Stimulated activated CD8-positive, alpha-beta memory T cell treated with anti-CD3 and anti-CD28 coated beads, Interleukin-12 subunit alpha, Interleukin-12 subunit beta, amount 100 ng/mL, for 1 hour (primary cell): ENCODE measurements around the gene ZNF45.
"Not testable (repeated sequence)": the region's sequence is repeated elsewhere in the genome, so short reads cannot be mapped to it uniquely, and the experiment has no call there.

Source experiments
- DNase-seq: peaks from one replicate; pipeline ENCODE4 v3.0.0-alpha.2; 2020; ENCODE audit warnings: low read depth

Gene ZNF45

DNA sequence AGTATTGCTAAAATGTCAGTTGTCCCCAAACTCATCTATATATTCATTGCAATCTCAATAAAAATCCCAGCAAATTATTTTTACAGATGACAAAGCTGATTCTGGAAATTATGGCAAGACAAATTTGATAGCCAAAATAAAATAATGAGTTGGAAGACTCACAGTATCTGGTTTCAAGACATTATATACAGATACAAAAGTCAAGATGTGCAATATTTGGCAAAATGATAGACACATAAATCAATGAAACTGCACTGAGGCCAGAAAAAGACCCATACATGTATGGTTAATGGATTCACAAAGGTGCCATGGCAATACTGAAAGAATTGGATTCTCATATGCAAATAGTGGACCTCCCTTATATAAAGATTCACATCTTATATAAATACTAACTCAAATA is 24.2 kb downstream of the ZNF45 start:
- no peak for DNase-seq

DNA sequence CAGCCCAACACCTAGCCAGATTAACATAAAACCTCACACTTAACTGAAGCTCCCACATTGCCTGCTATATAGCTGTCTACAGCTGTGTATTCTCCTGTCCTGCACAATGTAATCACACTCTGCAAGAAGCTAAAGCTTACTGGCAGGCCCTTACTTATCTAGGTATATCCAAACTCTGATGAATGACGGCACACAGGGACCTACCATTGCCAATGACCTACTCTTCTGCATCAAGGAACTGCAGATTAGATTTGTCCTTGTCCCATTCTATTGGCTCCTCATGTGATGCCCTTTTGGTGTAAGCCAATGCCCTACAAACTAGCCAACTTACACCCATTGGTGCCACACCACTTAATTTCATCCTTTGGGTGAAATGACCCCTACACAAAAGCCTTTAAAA is 26.4 kb downstream of the ZNF45 start:
- DNase-seq: no peak

DNA sequence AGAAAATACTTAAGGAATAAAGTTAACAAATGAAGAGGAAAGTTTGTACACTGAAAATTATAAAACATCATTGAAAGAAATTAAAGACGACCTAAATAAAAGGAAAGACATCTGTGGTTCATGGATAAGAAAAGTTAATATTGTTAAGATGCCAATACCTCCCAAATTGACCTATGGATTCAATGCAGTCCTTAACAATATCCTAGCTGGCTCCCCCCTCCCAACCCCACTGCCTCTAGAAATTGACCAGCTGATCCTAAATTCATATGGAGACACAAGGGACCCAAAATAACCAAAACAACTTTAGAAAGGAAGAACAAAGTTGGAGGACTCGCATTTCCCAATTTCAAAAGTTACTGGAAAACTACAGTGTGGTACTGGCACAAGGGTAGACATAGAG is 28.3 kb downstream of the ZNF45 start:
- no peak for DNase-seq

DNA sequence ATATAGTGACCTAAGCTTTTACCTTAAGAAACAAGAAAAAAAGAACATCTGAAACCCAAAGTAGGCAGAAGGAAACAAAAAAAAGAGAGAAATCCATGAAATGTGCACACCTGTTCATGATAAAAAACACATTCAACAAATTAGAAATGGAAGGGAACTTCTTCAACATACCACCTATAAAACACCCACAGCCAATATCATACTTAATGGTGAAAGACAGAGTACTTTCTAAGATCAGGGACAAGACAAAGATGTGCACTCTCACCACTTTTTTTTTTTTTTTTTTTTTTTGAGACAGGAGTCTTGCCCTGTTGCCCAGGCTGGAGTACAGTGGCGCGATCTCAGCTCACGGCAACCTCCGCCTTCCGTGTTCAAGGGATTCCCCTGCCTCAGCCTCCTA is 29.2 kb downstream of the ZNF45 start:
- no peak for DNase-seq

DNA sequence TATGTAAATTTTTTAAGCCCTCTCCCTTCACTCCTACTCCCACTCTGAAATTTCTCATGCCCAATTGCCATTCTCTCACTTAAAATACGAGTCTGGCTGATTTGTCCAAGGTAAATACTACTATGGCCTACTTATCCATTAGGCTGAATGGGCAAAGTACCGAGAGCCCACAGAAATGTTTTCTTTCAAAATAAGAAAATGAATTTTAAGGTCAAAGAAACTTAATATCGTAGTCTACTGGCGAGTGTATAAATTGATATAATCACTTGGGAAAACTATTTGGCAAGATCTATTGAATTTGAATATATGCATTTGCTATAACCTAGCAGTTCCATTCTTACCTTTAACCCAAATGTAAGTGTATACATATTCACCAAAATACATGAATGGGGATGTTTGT is 32.7 kb downstream of the ZNF45 start:
- DNase-seq: no peak

DNA sequence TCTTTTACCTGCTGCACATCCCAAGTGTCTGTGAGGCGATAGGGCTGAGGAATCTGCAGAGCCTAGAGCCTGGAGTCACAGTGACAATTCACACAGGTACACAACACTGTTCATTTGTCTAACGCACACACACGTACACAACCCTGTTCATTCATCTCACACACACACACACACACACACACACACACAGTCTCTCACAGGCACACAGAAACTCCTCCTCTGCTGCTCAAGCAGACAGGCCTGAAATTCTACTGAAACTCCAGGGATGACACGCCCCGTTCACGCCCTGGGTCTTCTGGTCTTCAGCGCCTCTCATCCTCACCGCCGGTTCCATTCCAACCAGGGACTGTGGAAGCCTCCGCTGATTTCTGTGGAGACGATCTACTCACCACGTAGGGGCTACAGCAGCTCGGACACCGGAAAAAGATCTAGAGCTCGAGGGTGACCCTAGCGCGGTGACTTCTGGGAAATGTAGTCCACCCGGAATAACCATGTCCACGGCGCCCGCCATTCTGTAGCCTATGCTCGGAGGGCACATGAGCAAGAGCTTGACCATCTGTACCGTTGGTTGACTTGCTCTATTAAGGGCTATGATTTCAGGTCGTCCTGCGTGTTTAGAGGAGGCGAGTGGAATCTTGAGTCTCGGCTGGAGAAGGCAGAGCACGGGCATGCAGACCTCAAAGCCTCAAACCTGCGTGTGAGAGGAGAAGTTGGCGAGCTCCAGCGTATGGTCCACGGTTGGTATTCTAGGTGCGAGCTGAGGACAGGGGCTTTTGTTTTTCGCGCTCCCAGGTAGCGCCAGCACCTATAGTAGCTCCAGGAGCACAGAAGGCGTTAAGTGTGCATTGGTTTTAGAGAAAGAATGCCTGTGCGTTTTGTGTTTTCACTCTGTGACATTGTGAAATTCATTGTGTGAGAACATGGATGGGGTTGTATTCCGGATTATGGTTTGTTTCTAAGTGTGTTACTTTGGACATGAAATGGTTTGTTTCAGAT is 33.4 kb downstream of the ZNF45 start:
- DNase-seq: peak; percentile 39

DNA sequence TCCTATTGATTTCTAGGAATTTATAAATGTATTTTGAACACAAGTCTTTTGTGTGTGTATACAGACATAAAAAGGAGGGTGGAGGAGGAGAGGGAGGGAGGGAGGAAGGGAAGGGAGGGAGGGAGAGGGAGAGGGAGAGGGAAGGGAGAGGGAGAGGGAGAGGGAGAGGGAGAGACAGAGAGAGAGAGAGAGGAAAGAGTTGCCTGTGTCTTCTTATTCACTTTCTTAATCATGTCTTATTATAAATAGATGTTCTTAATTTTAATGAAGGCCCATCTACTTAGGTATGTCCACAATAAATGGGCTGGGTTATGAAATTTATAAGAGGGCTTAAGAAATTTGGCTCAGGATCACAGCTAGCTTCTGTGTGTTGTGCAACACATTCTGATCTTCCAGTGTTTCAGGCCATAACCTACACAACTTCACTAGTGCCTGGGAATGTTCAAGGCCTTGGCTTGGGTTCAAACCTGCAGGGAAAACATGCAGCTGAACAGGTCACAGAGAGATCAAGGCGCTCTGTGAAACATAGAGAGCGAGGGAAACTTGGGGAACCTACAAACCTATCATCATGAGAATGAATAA is 39.3 kb downstream of the ZNF45 start:
- no peak for DNase-seq

DNA sequence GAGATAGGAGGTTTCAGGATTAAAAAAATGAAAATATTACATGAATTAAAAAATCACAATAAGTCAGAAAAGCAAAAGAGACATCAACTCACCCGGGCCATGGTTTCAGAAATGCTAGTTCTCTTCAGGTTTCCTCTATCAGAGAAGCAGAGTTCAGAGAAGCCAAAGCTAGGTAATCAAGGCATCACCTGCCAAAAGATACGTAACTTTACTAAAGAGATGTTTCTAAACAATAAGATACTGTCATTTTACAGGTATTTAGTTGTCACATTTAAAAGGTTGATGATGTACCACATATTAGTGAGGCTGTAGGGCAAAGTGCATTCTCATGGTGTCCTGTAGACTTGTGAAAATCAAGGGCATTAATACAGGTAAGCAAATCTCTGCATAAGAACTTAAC is 51.2 kb downstream of the ZNF45 start, which contains the start of gene ZNF404:
Gene ZNF404 (minus strand): TSS at position 101 of the 400 bp plus-strand sequence.
- no peak for DNase-seq

DNA sequence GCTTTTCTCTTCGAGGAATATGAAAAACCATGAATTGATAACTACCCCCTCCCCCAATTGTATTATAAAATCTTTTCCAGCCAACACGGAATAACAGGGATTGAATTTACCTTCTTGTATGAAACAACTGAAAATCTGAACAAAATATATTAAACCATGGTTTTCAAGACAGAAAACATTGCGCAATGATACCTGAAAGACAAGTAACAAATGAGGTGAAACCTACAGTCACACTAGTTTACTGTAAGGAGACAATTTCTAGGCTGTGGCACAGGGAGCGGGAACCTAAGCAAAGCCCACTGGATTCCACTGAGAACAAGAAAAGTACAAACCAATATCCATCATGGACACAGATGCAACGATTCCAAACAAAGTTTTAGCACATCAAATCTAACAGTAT is 54.6 kb downstream of the ZNF45 start:
- DNase-seq: no peak

DNA sequence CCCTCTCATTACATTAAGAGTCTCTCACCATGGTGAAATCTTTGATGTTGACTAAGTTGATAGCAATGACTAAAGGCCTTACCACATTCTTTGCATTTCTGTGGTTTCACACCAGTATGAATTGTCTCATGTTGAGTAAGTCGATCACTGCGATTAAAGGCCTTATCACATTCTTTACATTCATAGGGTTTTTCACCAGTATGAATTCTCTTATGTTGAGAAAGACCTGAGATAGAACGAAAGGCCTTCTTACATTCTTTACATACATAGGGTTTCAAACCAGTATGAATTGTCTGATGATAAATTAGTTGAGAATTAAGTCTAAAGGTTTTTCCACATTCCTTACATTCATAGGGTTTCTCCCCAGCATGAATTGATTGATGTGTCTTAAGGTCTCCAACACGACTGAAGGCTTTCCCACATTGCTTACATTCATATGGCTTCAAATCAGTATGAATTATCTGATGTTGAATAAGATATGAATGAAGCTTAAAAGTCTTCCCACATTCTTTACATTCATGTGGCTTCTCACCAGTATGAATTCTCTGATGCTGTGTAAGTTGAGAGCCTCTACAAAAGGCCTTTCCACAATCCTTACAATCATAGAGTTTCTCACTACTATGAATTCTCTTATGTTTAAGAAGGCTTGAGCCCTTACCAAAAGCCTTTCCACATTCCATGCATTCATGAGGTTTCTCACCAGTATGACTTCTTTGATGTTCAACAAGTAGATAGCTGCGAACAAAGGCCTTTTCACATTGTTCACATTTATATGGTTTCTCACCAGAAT is 62.3 kb downstream of the ZNF45 start:
- DNase-seq: no peak

DNA sequence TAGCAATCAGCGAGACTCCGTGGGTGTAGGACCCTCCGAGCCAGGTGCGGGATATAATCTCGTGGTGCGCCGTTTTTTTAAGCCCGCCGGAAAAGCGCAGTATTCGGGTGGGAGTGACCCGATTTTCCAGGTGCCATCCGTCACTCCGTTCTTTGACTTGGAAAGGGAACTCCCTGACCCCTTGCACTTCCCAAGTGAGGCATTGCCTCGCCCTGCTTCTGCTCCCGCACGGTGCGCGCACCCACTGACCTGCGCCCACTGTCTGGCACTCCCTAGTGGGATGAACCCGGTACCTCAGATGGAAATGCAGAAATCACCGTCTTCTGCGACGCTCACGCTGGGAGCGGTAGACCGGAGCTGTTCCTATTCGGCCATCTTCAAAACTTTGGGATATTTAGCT is 68.2 kb downstream of the ZNF45 start:
- DNase-seq: not testable (repeated sequence)
